Measurements from ENCODE around the gene ARHGEF5. TPM values are rescaled to one million over a fixed set of nuclear protein-coding genes. Genes with fewer than 3 reads are reported as not detected.

The ARHGEF5 gene
- total and polyA plus RNA-seq, 9 donors: 0.93 to 4.8 (median 3.0) TPM

DNA sequence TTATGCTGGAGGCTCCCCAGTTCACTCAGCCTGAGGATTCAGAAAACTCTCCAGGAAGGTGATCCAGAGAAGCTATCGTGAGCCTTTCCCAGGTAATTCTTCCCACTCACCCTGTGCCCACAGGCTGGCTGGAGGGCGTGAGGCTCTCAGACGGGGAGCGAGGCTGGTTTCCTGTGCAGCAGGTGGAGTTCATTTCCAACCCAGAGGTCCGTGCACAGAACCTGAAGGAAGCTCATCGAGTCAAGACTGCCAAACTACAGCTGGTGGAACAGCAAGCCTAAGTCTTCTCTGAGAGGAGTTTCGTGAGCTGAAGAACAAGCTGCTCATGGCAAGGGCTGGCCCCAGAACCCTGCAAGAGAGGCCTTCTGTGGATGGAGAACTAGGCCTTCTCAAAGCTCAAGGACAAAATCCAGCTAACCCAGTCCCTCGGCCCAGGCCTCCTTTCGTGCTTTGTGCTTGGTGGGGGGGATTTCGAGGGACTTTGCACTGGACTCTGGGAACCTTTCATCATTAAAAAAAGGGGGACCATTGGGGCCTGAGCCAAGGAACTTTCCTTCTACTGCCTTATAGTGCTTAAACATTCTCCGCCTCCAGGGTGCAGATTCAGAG lies 24.7 kb downstream of the ARHGEF5 start:
- H3K9me3 ChIP-seq (replicated peaks; ENCODE audit: control insufficient read depth, low read depth, low read length): no peaks in the 10 kb centered on the region
- DNase-seq: no peak
- 91% methylated on average over 7 of the region's 11 CpGs for WGBS (ENCODE audit: insufficient coverage)
- H3K27me3 ChIP-seq (ENCODE audit: control insufficient read depth, insufficient read depth, low read length): no peaks in the 10 kb centered on the region
- no peaks in the 10 kb centered on the region for H3K36me3 ChIP-seq (ENCODE audit: control insufficient read depth, insufficient read depth, low read length)
- H3K4me3 ChIP-seq (ENCODE audit: low read length): no peak overlapping the region
- no peak overlapping the region for H3K27ac ChIP-seq (ENCODE audit: low read length)
- H3K4me1 ChIP-seq (ENCODE audit: control insufficient read depth, insufficient read depth, low read length): no peaks in the 10 kb centered on the region

DNA sequence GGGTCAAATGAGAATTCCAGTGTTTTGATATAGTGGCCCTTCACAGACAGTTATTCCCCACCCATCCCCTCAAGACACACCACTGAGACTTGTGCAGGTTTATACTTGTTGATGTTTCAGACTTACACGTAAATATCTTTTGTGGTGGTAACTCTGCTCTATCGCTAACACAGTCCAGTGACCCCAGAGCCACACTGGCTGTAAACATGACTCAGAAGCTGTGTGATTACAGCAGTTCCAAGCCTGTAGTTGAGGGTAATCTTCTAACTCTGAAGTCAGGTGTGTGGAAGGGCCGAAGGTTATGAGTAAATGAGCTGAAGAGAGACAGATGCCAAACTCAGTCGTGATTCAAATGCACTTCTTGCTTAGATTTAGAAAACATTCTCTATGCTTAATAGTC lies 28.9 kb downstream of the ARHGEF5 start:
- no peak for DNase-seq
- H3K4me3 ChIP-seq (ENCODE audit: low read length): no peak overlapping the region
- no peaks in the 10 kb centered on the region for H3K9me3 ChIP-seq (replicated peaks; ENCODE audit: control insufficient read depth, low read depth, low read length)
- H3K4me1 ChIP-seq (ENCODE audit: control insufficient read depth, insufficient read depth, low read length): no peaks in the 10 kb centered on the region
- H3K36me3 ChIP-seq (ENCODE audit: control insufficient read depth, insufficient read depth, low read length): no peaks in the 10 kb centered on the region
- H3K27me3 ChIP-seq (ENCODE audit: control insufficient read depth, insufficient read depth, low read length): no peaks in the 10 kb centered on the region
- WGBS (ENCODE audit: insufficient coverage): no CpG with 5 or more reads among the region's 4 CpGs
- H3K27ac ChIP-seq (ENCODE audit: low read length): no peak overlapping the region

DNA sequence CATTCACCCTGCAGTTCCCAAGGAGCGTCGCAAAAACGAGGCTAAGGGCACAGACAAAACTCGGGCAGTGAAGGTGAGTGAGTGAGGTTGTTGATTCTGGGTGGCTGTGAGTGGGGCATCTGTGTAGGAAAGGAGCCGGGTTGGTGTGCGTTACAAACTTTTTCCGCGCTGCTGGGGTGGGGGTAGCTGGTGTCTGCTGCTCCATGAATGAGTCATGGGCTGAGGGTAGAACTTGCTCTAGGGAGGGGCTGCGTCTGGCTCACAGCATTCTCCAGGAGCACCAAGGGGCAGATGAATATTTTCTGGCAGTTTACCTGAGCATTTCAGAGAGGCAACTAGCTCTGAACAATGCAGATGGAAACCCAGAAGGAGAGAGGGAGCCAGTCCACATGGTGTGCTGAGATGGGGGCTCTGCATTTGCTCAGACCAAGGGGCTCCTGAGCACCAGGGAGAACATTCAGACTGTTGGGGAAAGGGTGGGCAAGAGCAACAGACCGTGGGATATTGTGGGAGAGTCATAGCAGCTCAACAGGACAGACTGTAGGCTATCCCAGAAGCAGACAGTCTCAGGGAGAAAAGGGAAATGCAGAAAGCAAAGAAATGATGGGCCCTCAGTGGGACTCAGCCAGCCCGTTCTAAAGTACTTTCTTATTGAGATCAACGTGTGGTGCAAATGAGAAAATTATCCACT lies 29.5 kb downstream of the ARHGEF5 start:
- WGBS (ENCODE audit: insufficient coverage): 57% methylated on average over 9 of the region's 12 CpGs
- DNase-seq: no peak
- H3K4me3 ChIP-seq (ENCODE audit: low read length): no peak overlapping the region
- H3K27me3 ChIP-seq (ENCODE audit: control insufficient read depth, insufficient read depth, low read length): no peaks in the 10 kb centered on the region
- H3K27ac ChIP-seq (ENCODE audit: low read length): no peak overlapping the region
- no peaks in the 10 kb centered on the region for H3K4me1 ChIP-seq (ENCODE audit: control insufficient read depth, insufficient read depth, low read length)
- no peaks in the 10 kb centered on the region for H3K36me3 ChIP-seq (ENCODE audit: control insufficient read depth, insufficient read depth, low read length)
- no peaks in the 10 kb centered on the region for H3K9me3 ChIP-seq (replicated peaks; ENCODE audit: control insufficient read depth, low read depth, low read length)

- Histone ChIP-seq H3K27me3 (ENCODE audit: control insufficient read depth, insufficient read depth, low read length) (no peaks in the 10 kb centered on the region), H3K4me1 (ENCODE audit: control insufficient read depth, insufficient read depth, low read length) (no peaks in the 10 kb centered on the region), H3K4me3 (ENCODE audit: low read length) (no peak overlapping the region), H3K36me3 (ENCODE audit: control insufficient read depth, insufficient read depth, low read length) (no peaks in the 10 kb centered on the region), H3K9me3 (replicated peaks; ENCODE audit: control insufficient read depth, low read depth, low read length) (no peaks in the 10 kb centered on the region), H3K27ac (ENCODE audit: low read length) (no peak overlapping the region)
- no peak for DNase-seq
Observed at GRCh38 chr7:144386741-144387140, 31.5 kb downstream of the ARHGEF5 start.

DNA sequence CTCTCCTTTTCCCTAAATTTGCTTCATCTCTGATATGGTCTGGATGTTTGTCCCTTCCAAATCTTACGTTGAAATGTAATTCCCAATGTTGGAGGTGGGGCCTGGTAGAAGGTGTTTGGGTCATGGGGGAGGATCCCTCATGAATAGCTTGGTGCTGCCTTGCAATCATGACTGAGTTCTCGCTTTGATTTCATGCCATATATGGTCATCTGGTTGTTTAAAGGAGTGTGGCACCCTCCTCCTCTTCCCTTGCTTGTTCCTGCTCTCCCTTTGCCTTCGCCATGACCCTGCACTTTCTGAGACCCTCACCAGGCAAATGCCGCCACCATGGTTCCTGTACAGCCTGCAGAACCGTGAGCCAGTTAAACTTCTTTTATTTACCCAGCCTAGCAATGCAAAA lies 33.7 kb downstream of the ARHGEF5 start:
- Histone ChIP-seq H3K4me1 (ENCODE audit: control insufficient read depth, insufficient read depth, low read length) (no peaks in the 10 kb centered on the region), H3K9me3 (replicated peaks; ENCODE audit: control insufficient read depth, low read depth, low read length) (no peaks in the 10 kb centered on the region), H3K27ac (ENCODE audit: low read length) (no peak overlapping the region), H3K27me3 (ENCODE audit: control insufficient read depth, insufficient read depth, low read length) (no peaks in the 10 kb centered on the region), H3K4me3 (ENCODE audit: low read length) (no peak overlapping the region), H3K36me3 (ENCODE audit: control insufficient read depth, insufficient read depth, low read length) (no peaks in the 10 kb centered on the region)
- no peak for DNase-seq
- WGBS (ENCODE audit: insufficient coverage): 85% methylated on average over 3 of the region's 5 CpGs

- no peaks in the 10 kb centered on the region for H3K9me3 ChIP-seq (replicated peaks; ENCODE audit: control insufficient read depth, low read depth, low read length)
- no peak overlapping the region for H3K27ac ChIP-seq (ENCODE audit: low read length)
- WGBS (ENCODE audit: insufficient coverage): 43% methylated on average over 1 of the region's 7 CpGs
Observed at GRCh38 chr7:144390481-144390880, 35.3 kb downstream of the ARHGEF5 start.

GRCh38 chr7:144391014-144391413 lies 35.8 kb downstream of the ARHGEF5 start:
- Histone ChIP-seq H3K9me3 (replicated peaks; ENCODE audit: control insufficient read depth, low read depth, low read length) (no peaks in the 10 kb centered on the region), H3K36me3 (ENCODE audit: control insufficient read depth, insufficient read depth, low read length) (no peaks in the 10 kb centered on the region), H3K4me3 (ENCODE audit: low read length) (no peak overlapping the region), H3K4me1 (ENCODE audit: control insufficient read depth, insufficient read depth, low read length) (no peaks in the 10 kb centered on the region), H3K27me3 (ENCODE audit: control insufficient read depth, insufficient read depth, low read length) (no peaks in the 10 kb centered on the region), H3K27ac (ENCODE audit: low read length) (no peak overlapping the region)
- WGBS (ENCODE audit: insufficient coverage): 100% methylated on average over 1 of the region's 4 CpGs
- no peak for DNase-seq

More at GRCh38 chr7:144390481-144390880, 35.3 kb downstream of the ARHGEF5 start:
- Histone ChIP-seq H3K4me1 (ENCODE audit: control insufficient read depth, insufficient read depth, low read length) (no peaks in the 10 kb centered on the region), H3K36me3 (ENCODE audit: control insufficient read depth, insufficient read depth, low read length) (no peaks in the 10 kb centered on the region), H3K27me3 (ENCODE audit: control insufficient read depth, insufficient read depth, low read length) (no peaks in the 10 kb centered on the region), H3K4me3 (ENCODE audit: low read length) (no peak overlapping the region)
- DNase-seq: no peak

DNA sequence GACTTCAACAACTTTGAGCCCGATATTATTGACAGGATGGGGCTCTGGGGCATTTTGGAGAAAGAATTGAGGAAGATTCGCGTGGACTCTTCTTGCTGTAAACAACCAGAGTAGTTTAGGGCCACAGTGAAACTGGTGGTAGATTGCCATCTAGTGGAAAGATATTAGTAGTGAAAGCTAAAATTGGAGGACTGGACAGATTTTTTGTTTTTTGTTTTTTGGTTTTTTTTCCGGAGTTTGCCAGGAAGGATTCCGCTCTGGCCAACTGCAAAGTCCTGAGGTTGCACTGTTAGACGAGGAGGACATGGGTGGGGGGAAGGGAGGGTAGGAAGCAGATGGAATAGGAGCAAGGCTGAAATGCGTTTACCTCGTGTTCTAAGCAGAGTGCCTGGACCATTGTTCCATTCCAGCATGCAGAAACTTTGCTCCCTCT lies 36.6 kb downstream of the ARHGEF5 start:
- no peak overlapping the region for H3K4me3 ChIP-seq (ENCODE audit: low read length)
- H3K9me3 ChIP-seq (replicated peaks; ENCODE audit: control insufficient read depth, low read depth, low read length): no peaks in the 10 kb centered on the region
- peak; percentile 84 for DNase-seq
- no peak overlapping the region for H3K27ac ChIP-seq (ENCODE audit: low read length)
- 3% methylated on average over 2 of the region's 8 CpGs for WGBS (ENCODE audit: insufficient coverage)
- H3K27me3 ChIP-seq (ENCODE audit: control insufficient read depth, insufficient read depth, low read length): no peaks in the 10 kb centered on the region
- no peaks in the 10 kb centered on the region for H3K4me1 ChIP-seq (ENCODE audit: control insufficient read depth, insufficient read depth, low read length)
- no peaks in the 10 kb centered on the region for H3K36me3 ChIP-seq (ENCODE audit: control insufficient read depth, insufficient read depth, low read length)

DNA sequence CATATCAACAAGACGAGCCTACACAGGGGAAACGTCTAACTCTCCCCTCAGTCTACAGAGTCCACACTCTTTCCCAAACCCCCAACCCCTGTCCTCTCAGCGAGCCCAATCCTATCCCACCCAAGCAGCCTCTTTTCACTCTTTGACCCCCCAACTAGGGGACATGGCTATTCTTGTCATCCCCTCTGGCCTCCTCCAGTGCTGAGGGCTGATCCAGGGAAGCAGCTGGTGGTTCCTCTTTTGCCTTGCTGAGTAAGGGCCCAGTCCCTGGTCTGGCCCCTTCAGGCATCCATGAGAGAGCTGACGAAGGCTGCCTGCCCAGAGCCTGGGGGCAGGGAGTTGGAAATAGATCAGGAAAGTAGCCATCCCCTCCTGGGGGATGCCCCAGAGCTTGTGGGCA lies 41.9 kb downstream of the ARHGEF5 start:
- Histone ChIP-seq H3K9me3 (replicated peaks; ENCODE audit: control insufficient read depth, low read depth, low read length) (no peaks in the 10 kb centered on the region), H3K4me1 (ENCODE audit: control insufficient read depth, insufficient read depth, low read length) (no peaks in the 10 kb centered on the region), H3K36me3 (ENCODE audit: control insufficient read depth, insufficient read depth, low read length) (no peaks in the 10 kb centered on the region), H3K27ac (ENCODE audit: low read length) (no peak overlapping the region), H3K27me3 (ENCODE audit: control insufficient read depth, insufficient read depth, low read length) (no peaks in the 10 kb centered on the region), H3K4me3 (ENCODE audit: low read length) (no peak overlapping the region)
- 58% methylated on average over 4 of the region's 4 CpGs for WGBS (ENCODE audit: insufficient coverage)
- DNase-seq: no peak

DNA sequence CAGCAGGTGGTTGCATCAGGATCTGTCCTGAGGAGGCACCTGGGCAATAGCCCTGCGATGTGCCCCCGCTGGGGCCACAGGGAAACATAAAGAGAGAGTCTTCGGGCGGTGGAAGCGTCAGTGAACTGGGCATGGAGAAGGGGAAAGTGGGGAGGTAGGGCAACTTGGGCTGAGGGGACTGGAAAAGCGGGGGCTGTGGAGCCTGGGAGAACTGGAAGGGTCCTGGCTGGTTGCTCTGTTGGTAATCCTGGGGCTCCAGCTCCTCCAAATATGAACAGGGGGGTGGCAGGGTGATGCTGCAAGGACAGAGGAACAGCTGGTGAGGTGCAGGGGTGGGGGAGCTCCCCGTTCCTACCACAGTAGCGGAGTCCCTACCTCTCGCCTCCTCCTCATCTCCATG lies 43.1 kb downstream of the ARHGEF5 start:
- Histone ChIP-seq H3K27ac (ENCODE audit: low read length) (no peak overlapping the region), H3K27me3 (ENCODE audit: control insufficient read depth, insufficient read depth, low read length) (no peaks in the 10 kb centered on the region), H3K9me3 (replicated peaks; ENCODE audit: control insufficient read depth, low read depth, low read length) (no peaks in the 10 kb centered on the region), H3K36me3 (ENCODE audit: control insufficient read depth, insufficient read depth, low read length) (no peaks in the 10 kb centered on the region), H3K4me3 (ENCODE audit: low read length) (no peak overlapping the region), H3K4me1 (ENCODE audit: control insufficient read depth, insufficient read depth, low read length) (no peaks in the 10 kb centered on the region)
- 69% methylated on average over 9 of the region's 9 CpGs for WGBS (ENCODE audit: insufficient coverage)
- DNase-seq: no peak

Data from muscle of leg (tissue), 11 donors.